Measurements from ENCODE around the gene VIPR2.

GRCh38 chr7:159086301-159086925 lies 58.3 kb downstream of the VIPR2 start:
- TF ChIP-seq POLR2A (IDR thresholded peaks at IDR 0.05; ENCODE audit: low read depth) (no peak), CTCF (IDR thresholded peaks at IDR 0.05) (no peak), EP300 (IDR thresholded peaks at IDR 0.05) (no peak)
